WTC11 (cell line): ENCODE data around the gene MYLK2.

Experiments
- CTCF ChIP-seq: fragments of 200-600 bp; IDR thresholded peaks from 2 replicates; pipeline ENCODE4 v1.8.0; 2022; ENCODE audit warnings: antibody characterized with exemption
- FOXJ3 ChIP-seq: sonication (generic); formaldehyde crosslinking; IDR thresholded peaks from 2 replicates; pipeline ENCODE4 v1.9.0; 2021; ENCODE audit warnings: missing genetic modification reagents, mild to moderate bottlenecking, borderline replicate concordance
- NR2C2 ChIP-seq: sonication (generic); formaldehyde crosslinking; IDR thresholded peaks from 2 replicates; pipeline ENCODE4 v1.8.0; 2022; ENCODE audit warnings: mild to moderate bottlenecking, missing genetic modification reagents
- TF ChIP-seq, protein P1 (sequence below): sonication (generic); formaldehyde crosslinking; IDR thresholded peaks from 2 replicates; pipeline ENCODE4 v1.8.0; 2022; ENCODE audit warnings: mild to moderate bottlenecking, missing genetic modification reagents

DNA sequence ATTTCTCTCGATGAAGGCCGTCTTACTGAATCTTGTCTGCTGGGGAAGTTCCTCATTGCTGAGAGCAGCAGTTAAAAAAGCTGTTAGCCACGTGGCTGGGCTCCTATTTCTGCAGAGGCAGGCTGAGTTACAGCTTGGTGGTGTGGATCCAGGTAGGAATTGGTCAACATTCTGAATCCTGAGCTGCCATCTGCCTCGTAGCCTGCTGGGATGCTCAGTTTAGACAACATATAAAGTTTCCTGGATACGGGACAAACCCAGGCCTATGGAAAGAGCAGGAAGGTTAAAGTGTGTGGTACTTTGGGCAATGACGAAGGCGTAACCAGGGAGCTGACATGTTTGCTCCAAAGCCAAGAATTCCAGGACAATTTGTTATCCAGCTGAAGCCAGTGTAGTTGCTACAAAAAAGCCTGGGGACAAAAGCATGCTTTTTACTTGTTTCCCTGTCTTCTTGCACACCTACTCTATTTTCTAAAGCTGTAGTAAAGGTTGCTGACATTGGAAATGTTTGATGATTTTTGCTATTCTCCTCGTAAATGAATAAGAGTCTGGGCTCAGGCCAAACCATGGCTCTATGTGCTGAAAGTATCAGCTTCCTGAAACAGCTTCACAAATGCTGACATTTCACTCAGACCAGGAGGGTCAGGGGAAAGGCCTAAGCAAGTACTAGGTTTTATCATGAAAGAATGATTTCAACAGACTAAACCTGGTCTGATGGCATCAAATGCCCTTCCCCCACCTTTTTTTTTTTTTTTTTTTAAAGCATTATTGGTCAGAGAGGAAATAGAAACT lies 12.4 kb upstream of the MYLK2 start:
- TF ChIP-seq NR2C2 (CRISPR knock-in tag) = no peak
- TF ChIP-seq FOXJ3 (CRISPR knock-in tag) = no peak
- TF ChIP-seq, protein P1, sequence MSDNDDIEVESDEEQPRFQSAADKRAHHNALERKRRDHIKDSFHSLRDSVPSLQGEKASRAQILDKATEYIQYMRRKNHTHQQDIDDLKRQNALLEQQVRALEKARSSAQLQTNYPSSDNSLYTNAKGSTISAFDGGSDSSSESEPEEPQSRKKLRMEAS (CRISPR knock-in tag) = no peak
- no peak for TF ChIP-seq CTCF
